ENCODE data around the gene SGCD. TPM values are rescaled to one million over a fixed set of nuclear protein-coding genes. Genes with fewer than 3 reads are reported as not detected.

Gene SGCD
- total and polyA plus RNA-seq, 2 of the 4 experiments (the other 2 are of a cell fraction): 5.8 to 10.6 TPM

DNA sequence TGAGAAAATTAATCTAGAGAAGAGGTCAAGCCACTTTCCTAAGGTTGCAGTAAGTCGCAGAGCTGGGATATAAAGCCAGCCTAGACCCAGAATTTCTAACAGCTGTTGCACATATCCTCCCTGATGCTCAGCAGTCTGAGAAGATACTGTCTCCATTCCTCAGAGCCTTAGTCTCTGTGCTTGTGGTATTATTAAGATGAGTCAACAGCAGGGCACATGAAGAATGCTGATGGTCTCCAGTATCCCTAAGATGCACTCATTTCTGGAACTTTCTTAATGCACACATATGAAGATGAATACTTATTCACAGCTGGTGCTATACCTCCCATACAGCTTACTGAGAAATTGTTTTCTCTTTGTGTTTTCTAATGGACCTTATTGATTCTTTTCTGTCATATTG lies 32.5 kb downstream of the SGCD start:
- Histone ChIP-seq H2BK20ac (ENCODE audit: low read depth, low read length) (peak overlapping the region; percentile 67), H4K5ac (ENCODE audit: low read depth, low read length) (peak overlapping the region; percentile 83; the same call in 1 of the 2 replicates), H2AFZ (replicated peaks; ENCODE audit: low read length, poor library complexity) (no peak overlapping the region), H3K9me1 (ENCODE audit: insufficient read depth, low read length) (peaks cover 6% of the 10 kb centered on the region; the same call in 1 of the 2 replicates), H2AK5ac (ENCODE audit: low read depth, low read length) (no peak overlapping the region), H3K79me1 (ENCODE audit: low read depth in 1 of 2, low read length in 2 of 2) (peaks cover 0 to 13% of the 10 kb centered on the region in 2 experiments; a peak in 2 of 4 replicates), H4K91ac (ENCODE audit: insufficient read depth, low read depth, low read length) (peak overlapping the region; percentile 86; the same call in 1 of the 2 replicates), H3K18ac (ENCODE audit: low read depth, low read length) (peak overlapping the region; percentile 81; the same call in 1 of the 2 replicates), H2AK9ac (replicated peaks; ENCODE audit: low read depth, low read length, poor library complexity) (no peak overlapping the region), H2BK120ac (ENCODE audit: low read depth, low read length) (peak overlapping the region; percentile 83), H4K20me1 (ENCODE audit: insufficient read depth, low read length) (no peaks in the 10 kb centered on the region), H4K8ac (ENCODE audit: low read depth in 2 of 2, low read length in 2 of 2) (peak overlapping the region; percentile 23 to 86; a peak in 1 of 4 replicates), H3K27me3 (ENCODE audit: control insufficient read depth, insufficient read depth, low read length) (no peaks in the 10 kb centered on the region), H3K14ac (replicated peaks; ENCODE audit: low read depth, low read length) (no peak overlapping the region), H3K4me1 (ENCODE audit: control insufficient read depth, insufficient read depth, low read length) (peaks cover 17% of the 10 kb centered on the region), H2BK15ac (ENCODE audit: low read depth, low read length) (peak overlapping the region; percentile 74; the same call in 2 of the 3 replicates), H3K36me3 (ENCODE audit: control insufficient read depth, insufficient read depth, low read length) (peaks cover 5% of the 10 kb centered on the region; the same call in 1 of the 2 replicates), H2BK5ac (ENCODE audit: low read depth, low read length, poor library complexity, severe bottlenecking) (peak overlapping the region; percentile 93), H3K23ac (ENCODE audit: low read depth, low read length) (no peak overlapping the region), H3K9me3 (ENCODE audit: control insufficient read depth, insufficient read depth, low read length) (no peaks in the 10 kb centered on the region), H3K4me3 (ENCODE audit: insufficient read depth, low read depth, low read length) (no peak overlapping the region), H3K4ac (ENCODE audit: low read depth, low read length) (peak overlapping the region; percentile 80; the same call in 1 of the 2 replicates), H3K4me2 (ENCODE audit: low read depth, low read length) (peak overlapping the region; percentile 4; the same call in 1 of the 2 replicates), H3K56ac (ENCODE audit: extremely low read depth, insufficient read depth, low read length) (peak overlapping the region; percentile 52; the same call in 1 of the 2 replicates), H3K27ac (ENCODE audit: insufficient read depth, low read length) (peak overlapping the region; percentile 95; the same call in 1 of the 2 replicates), H3K9ac (ENCODE audit: low read depth, low read length) (no peak overlapping the region)
- in situ Hi-C loops (cut with MboI; ENCODE audit: low sequenced_read_pairs): no loop called here
- dilution Hi-C loops (cut with HindIII; ENCODE audit: low sequenced_read_pairs, unreplicated experiment): no loop called here
- DNase-seq (peak; percentile 96), ATAC-seq (ENCODE audit: low read depth) (peak; percentile 91)
- ChIA-PET POLR2A (ENCODE audit: unreplicated experiment) (no interaction called here), CTCF (interaction anchor here (0.7 kb wide), 2 partner anchors 23 to 320 kb away, joined by 3 read pairs; no protein-coding TSS in a partner anchor)
- BruUV-seq (replicated peaks): no TSS peak
- WGBS, 2 experiments (ENCODE audit: extremely low coverage in 2 of 2, insufficient read length in 1 of 2): no CpG with 5 or more reads among the region's 1 CpG
- intact Hi-C loops (cut with micrococcal nuclease): loop anchor here (10.0 kb wide), 1 partner anchor 455 kb away; no protein-coding TSS in a partner anchor
- TF ChIP-seq, protein P1, sequence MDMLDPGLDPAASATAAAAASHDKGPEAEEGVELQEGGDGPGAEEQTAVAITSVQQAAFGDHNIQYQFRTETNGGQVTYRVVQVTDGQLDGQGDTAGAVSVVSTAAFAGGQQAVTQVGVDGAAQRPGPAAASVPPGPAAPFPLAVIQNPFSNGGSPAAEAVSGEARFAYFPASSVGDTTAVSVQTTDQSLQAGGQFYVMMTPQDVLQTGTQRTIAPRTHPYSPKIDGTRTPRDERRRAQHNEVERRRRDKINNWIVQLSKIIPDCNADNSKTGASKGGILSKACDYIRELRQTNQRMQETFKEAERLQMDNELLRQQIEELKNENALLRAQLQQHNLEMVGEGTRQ (IDR thresholded peaks at IDR 0.05; ENCODE audit: low read depth, low read length): no peak
- TF ChIP-seq RFX5 (IDR thresholded peaks at IDR 0.05; ENCODE audit: low read depth, low read length): no peak
- TF ChIP-seq SMC3 (IDR thresholded peaks at IDR 0.05; ENCODE audit: low read depth, low read length): no peak
- peak; percentile 80 for TF ChIP-seq FOS (IDR thresholded peaks at IDR 0.05; ENCODE audit: low read depth, low read length)
- peak; percentile 46; the same call in 1 of the 2 replicates for TF ChIP-seq MAFK (IDR thresholded peaks at IDR 0.05; ENCODE audit: low read depth, low read length)
- no peak for TF ChIP-seq MAZ (IDR thresholded peaks at IDR 0.05; ENCODE audit: borderline replicate concordance, low read depth, low read length)
- peak; percentile 81 for TF ChIP-seq RCOR1 (IDR thresholded peaks at IDR 0.05; ENCODE audit: insufficient replicate concordance, low read length)
- peak; percentile 67 for TF ChIP-seq CEBPB (IDR thresholded peaks at IDR 0.05; ENCODE audit: low read depth, low read length)
- peak; percentile 14; the same call in 1 of the 2 replicates for TF ChIP-seq NFE2L2 (IDR thresholded peaks at IDR 0.05; ENCODE audit: low read depth, low read length)
- peak; percentile 63 for TF ChIP-seq BHLHE40 (IDR thresholded peaks at IDR 0.05; ENCODE audit: low read depth, low read length)
- TF ChIP-seq, protein P2, sequence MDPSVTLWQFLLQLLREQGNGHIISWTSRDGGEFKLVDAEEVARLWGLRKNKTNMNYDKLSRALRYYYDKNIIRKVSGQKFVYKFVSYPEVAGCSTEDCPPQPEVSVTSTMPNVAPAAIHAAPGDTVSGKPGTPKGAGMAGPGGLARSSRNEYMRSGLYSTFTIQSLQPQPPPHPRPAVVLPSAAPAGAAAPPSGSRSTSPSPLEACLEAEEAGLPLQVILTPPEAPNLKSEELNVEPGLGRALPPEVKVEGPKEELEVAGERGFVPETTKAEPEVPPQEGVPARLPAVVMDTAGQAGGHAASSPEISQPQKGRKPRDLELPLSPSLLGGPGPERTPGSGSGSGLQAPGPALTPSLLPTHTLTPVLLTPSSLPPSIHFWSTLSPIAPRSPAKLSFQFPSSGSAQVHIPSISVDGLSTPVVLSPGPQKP (IDR thresholded peaks at IDR 0.05; ENCODE audit: borderline replicate concordance, low read depth, low read length): no peak
- TF ChIP-seq POLR2A (IDR thresholded peaks at IDR 0.05; ENCODE audit: low read depth, low read length): no peak
- TF ChIP-seq, protein P3, sequence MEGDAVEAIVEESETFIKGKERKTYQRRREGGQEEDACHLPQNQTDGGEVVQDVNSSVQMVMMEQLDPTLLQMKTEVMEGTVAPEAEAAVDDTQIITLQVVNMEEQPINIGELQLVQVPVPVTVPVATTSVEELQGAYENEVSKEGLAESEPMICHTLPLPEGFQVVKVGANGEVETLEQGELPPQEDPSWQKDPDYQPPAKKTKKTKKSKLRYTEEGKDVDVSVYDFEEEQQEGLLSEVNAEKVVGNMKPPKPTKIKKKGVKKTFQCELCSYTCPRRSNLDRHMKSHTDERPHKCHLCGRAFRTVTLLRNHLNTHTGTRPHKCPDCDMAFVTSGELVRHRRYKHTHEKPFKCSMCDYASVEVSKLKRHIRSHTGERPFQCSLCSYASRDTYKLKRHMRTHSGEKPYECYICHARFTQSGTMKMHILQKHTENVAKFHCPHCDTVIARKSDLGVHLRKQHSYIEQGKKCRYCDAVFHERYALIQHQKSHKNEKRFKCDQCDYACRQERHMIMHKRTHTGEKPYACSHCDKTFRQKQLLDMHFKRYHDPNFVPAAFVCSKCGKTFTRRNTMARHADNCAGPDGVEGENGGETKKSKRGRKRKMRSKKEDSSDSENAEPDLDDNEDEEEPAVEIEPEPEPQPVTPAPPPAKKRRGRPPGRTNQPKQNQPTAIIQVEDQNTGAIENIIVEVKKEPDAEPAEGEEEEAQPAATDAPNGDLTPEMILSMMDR (conservative IDR thresholded peaks at IDR 0.05; ENCODE audit: low read depth, low read length): no peak
- TF ChIP-seq CHD1 (IDR thresholded peaks at IDR 0.05; ENCODE audit: low read depth, low read length): no peak
- TF ChIP-seq RAD21 (IDR thresholded peaks at IDR 0.05; ENCODE audit: low read length): peak; percentile 22; the same call in 1 of the 2 replicates

Measured in IMR-90 (cell line).